GM21825 (cell line): ENCODE results near the gene TARBP2.

Experiments used
- ATAC-seq: cut with Tn5 transposase; IDR thresholded peaks from one replicate; pipeline ENCODE4 v1.9.1; 2021; ENCODE audit warnings: mild to moderate bottlenecking, moderate library complexity; ENCODE audit not compliant: unreplicated experiment

The TARBP2 gene

GRCh38 chr12:53551889-53552291, 50.8 kb downstream of the TARBP2 start:
- ATAC-seq: no peak

- no peak for ATAC-seq
Measured at GRCh38 chr12:53552361-53553327, 51.6 kb downstream of the TARBP2 start.
